HG02840 (cell line): ENCODE measurements around the gene ARHGEF7.

ENCODE experiments used
- ATAC-seq: cut with Tn5 transposase; IDR thresholded peaks from one replicate; pipeline ENCODE4 v1.9.1; 2021; ENCODE audit warnings: mild to moderate bottlenecking, moderate library complexity, moderate number of reproducible peaks; ENCODE audit not compliant: unreplicated experiment, low FRiP score

ARHGEF7 gene

DNA sequence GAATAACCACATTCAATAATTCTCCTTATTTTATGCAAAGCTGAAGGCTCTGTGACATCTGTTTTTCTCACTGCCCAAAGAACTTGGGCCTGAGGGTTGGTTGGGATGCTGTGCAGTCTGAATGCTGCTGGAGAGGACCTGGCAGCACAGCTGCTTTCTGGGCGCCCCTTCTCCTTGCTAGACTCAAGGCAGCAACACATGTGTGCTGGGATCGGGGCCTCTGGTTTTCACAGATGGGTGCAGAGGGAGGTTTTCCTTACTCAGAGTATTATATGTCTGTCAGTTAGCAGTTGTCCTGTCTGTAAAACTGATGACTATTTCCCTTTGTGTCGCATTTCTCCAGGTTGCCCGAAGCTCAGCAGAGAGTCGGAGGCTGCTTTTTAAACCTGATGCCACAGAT lies 152.1 kb downstream of the ARHGEF7 start:
- ATAC-seq, result no peak

DNA sequence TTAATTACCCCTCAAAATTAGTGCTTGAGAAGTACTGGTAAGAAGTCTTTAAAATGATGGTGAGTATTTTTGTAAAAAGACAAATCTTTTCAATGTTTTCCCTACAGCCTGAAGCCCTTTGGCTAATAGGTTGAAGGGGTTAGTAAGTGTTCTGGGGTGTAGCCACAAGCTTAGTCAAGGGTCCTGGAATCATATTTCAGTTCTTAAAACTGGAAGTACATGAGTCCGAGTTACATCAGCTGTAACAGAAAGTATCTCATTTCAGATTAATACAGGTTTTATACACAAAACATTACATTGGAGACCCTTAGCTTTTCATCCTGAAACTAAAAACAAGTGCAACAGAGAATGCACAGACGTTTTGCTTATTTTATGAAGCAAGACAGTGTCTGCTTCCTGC lies 152.7 kb downstream of the ARHGEF7 start:
- no peak for ATAC-seq

DNA sequence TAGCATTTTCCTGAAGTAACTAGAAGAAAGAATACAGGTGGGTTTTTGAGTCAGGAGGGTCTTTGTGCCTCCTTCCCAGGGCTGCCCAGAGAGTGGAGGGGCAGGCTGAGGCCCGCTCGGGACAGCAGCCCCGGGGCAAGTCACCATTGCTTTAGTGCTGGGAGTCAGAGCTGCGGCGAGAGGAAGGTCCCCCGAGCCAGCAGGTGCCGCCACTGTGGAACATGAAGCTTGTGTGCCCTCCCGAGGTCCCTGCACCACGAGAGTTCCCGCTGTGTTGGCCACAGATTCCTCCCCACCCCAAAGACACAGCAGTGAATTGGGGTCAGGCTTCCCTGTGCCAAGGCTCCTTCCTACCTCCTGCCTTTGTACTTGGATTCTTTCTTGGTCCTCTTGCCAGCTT lies 154.4 kb downstream of the ARHGEF7 start:
- ATAC-seq, result no peak

DNA sequence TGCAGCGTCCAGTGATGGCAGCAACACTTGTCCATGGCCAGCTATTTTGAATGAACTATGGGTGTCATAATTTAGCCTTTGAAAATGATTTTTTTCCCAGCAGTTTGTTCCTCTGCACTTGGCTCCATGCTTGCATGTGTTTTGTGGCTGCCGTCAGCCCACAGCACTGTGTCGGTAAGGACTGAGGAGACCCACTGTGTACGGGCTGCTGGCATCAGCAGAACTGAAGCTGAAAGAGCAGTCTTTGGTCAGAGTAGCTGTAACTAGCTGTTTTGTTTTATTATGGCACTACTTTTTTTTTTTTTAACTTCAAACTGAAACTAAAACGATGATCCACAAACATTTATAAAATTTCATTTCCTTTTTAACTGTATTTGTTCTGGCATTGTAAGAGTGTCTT lies 155.0 kb downstream of the ARHGEF7 start:
- no peak for ATAC-seq

DNA sequence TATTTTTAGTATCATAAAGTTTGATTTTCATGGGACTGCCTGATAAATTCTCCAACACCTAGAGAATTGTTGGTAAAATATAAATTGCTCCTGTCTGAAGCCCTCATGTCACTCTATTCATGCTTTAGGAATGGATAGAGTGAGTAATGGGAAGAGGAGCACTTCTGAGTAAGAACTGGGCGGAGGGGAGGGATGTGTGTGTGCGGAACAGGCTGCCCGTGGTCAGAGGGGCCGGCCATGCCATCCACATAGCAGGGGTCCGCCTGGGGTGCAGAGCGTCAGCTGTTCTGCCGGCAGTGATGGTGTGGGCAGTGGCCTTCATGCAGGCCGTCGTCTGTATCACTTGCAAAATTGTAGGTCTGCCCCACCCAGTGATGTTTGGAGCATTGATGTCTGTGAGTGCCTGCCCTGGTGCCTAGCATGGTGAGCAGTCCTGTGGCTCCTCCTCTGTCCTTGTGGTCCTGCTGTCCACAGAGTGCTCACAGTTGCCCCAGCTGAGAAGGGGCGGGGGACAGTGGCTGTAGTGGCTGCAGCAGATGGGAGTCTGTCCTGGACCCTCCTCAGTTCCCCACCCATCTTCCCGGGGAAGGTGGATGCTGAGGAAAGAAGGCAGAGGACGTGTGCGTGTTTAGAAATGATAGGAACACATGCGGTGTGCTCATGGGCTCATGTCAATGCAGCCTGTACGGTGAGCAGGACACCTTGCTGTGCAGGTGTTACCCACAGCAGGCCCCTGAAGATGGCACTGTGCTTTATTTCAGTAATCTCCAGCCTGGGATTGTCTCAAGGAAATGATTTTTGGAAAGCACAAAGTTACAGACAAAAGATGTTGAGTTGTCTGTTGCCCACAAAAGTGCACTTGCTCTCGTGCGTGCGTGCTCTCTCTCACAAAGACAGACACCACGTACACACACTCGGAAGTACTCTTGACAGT lies 155.9 kb downstream of the ARHGEF7 start:
- no peak for ATAC-seq

DNA sequence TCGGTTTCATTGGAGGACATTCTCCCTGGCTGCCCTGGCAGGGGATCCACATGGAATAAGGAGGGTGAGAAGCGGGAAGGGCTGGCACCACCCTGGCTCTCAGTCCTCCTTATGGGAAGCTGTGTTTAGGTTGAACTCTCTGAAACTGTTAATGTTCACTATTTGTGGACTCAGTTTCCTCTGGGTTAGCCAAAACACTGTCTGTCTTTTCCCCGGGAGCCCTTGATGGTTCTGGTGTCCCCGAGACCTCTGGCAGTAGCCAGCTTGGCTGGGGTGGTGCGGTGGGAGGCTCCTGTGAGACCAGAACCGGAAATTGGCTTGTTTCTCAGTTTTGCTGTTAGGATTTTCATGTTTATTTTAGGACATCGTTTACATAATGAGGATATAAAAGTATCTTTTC lies 157.0 kb downstream of the ARHGEF7 start:
- ATAC-seq, result no peak

DNA sequence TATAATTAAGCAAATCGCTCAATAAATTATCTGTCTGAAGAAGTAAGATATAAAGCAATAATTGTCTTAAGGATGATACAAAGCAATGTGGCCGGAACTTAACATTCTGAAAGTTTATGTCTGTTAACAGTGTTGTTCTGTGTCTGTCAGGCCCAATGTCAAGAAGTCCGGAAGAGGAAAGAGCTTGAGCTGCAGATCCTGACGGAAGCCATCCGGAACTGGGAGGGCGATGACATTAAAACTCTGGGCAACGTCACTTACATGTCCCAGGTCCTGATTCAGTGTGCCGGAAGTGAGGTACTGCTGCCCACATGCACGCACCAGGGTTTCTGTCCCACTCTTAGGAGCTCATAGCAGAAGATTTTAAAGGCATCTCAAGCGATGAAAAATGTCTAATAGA lies 160.3 kb downstream of the ARHGEF7 start:
- no peak for ATAC-seq

DNA sequence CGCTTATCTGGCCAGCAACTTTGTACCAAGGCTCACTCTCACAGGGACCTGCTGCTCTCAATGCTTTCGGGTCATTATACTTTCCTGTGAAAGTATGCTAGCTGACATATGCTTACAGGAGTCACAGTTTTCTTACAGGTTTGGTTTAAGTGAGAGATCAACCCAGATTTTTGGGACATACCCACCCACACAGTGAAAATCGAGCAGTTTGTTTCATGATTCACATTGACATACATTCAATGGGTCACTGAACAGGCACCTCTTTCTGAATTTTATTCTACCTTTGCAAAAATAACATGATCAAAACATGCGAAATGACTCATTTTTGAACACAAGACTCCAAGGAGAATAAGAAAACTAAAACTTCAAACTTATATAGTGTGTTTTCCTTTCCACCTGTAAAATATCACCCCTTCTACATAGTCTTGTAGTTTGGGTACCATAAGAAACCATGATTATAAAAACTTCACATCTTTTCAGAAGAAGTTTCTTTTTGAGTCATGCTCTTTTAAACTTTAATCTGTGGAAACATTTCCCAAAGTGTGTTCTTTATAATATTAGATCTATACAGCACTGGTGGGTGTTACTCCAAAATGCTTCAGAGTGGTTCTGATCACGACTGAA lies 161.0 kb downstream of the ARHGEF7 start:
- no peak for ATAC-seq

DNA sequence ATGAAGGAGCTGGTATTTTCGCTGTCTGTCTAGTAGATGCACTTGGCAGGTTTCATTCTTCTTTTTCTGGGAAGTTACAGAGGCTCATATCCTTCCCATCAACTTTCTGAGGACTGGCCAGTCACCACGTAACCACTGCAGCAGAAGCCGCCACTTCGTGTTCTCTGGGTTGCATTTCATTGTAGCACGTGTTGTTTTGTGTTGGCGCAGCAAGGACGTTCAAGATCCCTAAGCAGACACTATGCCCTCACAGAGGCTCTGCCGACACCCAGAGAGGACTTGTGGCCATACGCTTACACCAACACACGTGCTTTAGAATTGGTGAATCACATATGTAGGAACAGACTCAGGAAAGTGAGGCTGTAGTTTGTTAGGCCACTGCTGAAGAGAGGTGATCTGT lies 163.1 kb downstream of the ARHGEF7 start:
- no peak for ATAC-seq

DNA sequence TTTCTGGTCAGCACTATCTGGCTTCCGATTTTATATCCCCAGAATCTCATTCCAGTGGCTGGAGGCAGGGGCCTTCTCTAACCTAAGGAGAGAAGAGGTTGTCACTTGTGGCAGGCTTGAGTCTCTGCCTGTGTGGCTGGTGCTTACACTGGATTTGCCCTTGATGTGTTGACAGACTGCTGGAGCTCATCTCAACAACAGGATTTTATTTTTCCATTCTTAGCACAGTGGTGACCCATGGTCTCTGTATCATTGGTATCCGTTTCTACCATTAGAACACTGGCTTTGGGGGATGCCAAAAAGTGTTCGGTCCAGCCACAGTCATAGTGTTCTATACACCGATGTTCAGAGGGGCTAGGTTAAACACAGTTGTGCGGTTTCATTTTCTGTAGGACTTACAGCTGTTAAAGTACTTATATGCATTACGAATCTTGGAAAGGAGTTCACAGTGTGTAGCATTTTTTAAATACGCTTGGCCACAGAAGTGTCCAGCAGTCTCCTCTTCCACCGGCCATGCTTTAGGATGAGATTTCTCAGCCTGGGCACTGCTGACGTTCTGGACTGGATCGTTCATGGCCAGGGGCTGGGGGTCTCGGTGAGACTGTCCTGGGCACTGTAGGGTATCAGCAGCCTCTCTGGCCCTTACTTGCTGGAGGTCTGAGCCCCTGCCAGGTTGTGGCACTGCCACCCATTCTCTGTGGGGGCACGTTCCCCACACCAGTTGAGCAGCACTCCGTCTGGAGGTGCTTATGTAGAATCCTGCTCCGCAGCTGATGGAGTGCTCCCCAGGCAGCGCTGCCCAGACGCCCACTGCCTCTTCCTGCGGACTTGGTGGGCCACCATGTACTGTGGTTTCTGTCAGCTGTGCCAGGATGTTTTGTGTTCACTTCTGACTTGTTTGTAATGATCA lies 163.9 kb downstream of the ARHGEF7 start:
- ATAC-seq, result no peak

DNA sequence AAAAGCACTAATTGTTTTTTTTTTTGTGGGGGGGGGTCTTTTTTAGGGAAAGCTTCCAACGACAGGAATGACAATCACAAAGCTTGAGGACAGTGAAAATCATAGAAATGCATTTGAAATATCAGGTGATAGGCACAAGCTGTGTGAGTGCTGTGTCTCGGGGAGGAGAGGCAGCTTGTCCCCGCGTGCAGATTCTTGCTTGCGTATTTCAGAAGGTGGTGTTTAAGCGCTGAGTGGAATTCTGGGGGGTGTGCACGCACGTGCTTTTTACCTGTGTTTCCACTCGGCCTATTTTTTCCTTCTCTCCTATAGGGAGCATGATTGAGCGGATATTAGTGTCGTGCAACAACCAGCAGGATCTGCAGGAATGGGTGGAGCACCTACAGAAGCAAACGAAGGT lies 165.1 kb downstream of the ARHGEF7 start:
- no peak for ATAC-seq

DNA sequence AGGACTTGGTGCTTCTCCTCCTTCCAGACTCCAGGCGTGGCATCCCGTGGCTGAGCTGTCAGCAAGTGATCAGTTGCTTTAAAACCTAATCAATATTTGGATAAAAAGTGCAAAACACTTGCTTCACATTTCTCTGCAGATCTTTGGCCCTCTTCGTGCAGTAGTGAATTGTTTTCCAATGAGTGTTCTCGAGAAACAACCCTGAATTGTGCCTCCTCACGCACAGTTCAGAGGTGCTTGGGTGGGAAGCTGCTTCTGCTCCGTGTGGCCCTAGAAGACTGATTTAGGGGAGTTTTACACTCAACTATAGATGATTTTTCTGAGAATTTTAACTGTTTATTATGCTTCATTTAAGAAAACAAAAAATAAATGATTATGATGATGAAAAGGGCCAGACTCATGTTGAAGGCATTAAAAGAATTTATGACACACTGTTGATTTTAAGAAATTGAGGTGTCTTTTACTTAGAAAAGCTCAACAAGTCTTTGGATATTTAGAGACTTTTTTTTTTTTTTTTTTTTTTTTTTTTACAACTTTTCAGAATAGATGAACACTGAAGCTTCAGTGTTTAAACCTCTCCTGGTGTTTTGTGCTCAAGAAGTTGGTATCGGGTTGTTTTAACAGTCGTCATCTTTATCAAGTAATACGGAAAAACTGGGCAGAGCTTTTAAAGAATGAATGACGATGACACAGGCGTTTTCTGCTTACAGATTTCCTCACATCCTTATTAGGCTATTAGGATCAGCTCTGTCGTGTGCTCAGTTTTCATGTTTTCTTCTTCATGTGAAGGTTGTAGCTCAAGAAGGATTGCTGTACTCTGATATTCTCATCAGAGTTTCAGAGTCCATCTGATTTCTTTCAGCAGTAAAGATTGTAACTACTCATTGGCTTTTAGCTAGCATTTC lies 165.8 kb downstream of the ARHGEF7 start:
- ATAC-seq, result no peak

DNA sequence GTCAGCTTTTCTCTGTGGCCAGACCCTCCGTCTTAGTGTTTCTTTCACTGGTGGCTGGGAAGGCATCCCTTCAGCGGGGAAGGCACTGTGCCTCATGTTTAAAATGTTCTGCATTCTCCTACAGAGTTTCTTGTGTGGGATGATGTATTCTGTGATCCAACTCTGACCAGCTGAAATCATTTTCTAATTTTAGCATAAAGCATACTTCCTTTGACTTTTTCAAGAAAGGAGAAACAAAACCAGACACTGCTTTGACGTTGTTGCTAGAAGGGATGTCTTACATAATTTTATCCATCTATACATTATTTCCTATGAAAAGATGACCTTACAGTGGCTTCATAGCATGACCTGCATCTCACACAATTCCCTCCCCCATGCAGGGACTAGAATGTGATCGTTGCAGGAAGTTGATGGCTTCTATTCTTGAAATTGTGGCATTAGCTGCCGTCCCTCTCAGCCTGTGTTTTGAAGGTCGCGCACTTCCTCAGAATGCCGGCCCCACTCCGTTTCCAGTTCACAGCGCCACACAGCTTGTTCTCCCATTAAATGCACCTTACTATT lies 166.7 kb downstream of the ARHGEF7 start:
- ATAC-seq, result no peak

DNA sequence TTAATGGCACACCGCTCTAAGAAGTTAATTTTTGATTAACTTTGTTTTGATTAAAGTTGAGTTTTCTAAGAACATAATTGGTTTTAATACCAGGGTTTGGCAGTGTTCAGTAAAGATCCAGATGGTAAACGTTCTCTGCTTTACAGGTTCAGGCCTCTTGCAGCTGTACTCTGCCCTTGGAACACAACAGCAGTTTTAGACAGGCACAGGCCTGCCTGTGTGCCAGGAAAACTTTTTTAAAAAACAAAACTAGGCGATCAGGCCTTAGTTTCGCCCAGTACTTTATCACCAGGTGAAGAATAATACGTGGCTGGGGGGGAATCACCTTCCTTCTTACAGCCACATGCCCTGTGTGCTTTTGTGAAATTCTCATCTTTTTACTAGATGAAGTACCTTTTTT lies 167.3 kb downstream of the ARHGEF7 start:
- ATAC-seq, result no peak

DNA sequence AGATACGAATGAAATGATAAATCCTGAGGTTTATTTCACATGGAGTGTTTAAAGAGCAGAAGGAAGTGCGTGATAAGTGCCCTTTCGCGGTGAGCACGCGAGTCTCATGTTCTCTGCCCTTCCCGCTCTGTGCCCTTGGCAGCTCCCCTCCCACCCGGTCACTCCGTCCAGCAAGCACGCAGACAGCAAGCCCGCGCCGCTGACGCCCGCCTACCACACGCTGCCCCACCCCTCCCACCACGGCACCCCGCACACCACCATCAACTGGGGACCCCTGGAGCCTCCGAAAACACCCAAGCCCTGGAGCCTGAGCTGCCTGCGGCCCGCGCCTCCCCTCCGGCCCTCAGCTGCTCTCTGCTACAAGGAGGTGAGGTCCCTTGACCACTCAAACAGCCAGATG lies 167.9 kb downstream of the ARHGEF7 start:
- no peak for ATAC-seq

DNA sequence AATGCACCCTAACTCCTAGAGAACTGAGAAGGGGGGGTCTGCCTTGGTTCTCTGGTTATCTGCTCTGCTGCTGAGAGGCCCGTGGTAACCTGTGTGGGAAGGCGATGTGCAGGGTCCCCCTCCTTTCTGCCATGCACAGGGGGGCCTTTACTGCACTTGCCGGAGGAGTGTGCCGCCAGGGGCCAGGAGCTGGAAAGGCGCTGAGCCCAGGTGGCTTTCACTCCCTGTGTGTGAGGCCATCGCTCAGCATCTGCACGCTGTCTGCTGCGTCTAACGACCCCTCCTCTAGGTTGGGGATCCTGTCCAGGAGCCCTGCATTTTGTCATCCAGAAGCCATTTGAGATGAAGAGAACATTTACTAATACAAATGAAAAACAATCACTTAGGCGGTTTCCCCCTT lies 168.3 kb downstream of the ARHGEF7 start:
- no peak for ATAC-seq

DNA sequence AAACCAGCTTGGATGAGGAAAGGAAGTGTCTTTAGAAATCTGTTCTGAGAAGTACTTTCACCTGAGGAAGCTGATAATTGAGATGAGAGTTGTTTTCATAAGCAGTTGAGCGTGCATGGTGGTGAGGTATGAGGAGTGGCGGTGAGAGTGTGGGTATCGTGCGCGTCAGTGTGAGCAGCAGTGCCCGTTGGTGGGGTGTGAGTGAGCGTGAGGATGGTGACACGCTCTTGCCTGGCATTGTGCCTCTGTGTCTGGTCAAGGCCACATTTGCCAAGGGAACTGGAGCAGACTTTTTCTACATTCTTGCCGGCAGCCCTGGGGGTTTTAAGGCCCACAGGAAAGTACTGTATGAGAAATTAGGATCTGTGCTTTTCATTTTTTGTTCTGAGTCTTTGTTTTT lies 168.9 kb downstream of the ARHGEF7 start:
- no peak for ATAC-seq

DNA sequence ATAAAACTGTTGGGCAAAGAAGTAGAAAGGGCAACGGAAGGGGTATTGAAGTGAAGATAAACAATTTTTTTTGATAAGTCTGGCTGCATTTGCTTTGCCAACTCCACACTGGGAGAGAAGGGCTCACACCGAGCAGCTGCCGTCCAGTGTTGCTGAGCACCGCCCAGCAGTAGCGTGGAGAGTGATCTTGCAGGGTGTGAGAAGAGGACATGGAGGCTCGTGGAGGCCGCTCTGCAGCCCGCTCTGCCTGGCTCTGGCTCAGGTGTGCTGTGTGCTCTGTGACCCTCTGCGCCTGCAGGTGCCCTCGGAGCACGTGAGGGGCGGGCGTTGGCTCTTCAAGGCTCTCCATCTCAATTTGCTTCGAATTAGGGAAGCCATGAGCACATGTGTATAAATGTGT lies 169.5 kb downstream of the ARHGEF7 start:
- no peak for ATAC-seq

DNA sequence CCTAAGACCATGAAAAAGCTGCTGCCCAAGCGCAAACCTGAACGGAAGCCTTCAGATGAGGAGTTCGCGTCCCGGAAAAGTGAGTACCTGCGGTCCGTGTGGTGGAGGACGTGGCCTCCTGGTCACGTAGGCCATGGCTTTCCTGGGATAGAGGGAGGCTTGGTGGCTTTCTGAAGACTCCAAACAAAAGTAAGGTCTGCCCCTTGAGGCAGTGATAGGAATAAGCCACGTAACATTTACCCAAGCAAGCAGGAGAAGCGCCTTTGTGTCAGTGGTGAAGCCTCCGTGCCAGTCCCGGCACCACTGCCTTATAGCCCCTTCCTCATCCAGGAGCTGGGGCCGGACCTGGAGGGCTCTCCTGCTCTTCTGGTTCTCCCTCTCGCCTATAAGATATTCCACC lies 171.1 kb downstream of the ARHGEF7 start:
- no peak for ATAC-seq

DNA sequence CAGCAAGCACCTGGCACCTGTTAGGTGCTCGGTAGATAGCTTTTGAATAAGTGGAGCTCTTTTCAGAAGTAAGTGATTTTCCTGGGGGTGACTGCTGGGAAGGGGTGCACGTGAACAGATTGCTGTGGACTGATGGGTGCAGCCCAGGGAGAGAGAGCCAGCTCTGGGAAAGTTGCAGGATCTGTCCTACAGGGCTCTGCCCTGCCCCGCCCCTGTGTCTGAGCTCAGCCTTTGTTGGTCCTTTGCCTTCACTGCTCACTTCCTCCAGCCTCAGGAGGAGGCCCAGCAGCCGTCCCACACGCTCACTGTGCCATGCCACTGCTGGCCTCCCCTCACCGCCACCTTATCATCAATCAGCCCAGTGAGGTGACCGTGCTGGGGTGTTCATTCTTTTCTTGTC lies 171.6 kb downstream of the ARHGEF7 start:
- ATAC-seq, result no peak
